Ovary (tissue), 3 donors: ENCODE results near the gene R3HDM2.
"Not testable (repeated sequence)": the region's sequence is repeated elsewhere in the genome, so short reads cannot be mapped to it uniquely, and the experiment has no call there.

Source experiments
- CTCF ChIP-seq, 3 donors: fragments of 450-650 bp in 2 of 3; fragments of 200-600 bp in 1 of 3; IDR thresholded peaks; one replicate each; pipeline versions ENCODE4 v1.5.1 to v1.8.0; 2016 to 2022; ENCODE audit warnings: antibody characterized with exemption in 3 of 3, mild to moderate bottlenecking in 1 of 3
- POLR2A ChIP-seq: fragments of 450-650 bp; IDR thresholded peaks from one replicate; pipeline ENCODE4 v1.6.1; 2017; ENCODE audit warnings: antibody characterized with exemption, mild to moderate bottlenecking, moderate library complexity
- donor health status: DM: no; HTN: no; CAD: no.

DNA sequence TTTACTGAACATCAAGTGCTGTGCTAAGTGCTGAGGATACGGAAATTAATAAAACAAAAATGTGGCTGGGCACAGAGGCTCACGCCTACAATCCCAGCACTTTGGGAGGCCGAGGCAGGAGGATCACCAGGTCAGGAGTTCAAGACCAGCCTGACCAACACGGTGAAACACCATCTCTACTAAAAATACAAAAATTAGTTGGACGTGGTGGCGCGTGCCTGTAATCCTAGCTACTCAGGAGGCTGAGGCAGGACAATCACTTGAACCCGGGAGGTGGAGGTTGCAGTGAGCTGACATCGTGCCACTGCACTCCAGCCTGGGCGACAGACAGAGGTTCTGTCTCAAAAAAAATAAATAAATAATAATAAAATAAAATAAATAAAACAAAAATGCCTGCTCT, 3.9 kb downstream of the R3HDM2 start:
- TF ChIP-seq CTCF (IDR thresholded peaks at IDR 0.05); POLR2A: not testable (repeated sequence)
